Measurements from ENCODE around the gene PHKB.

DNA sequence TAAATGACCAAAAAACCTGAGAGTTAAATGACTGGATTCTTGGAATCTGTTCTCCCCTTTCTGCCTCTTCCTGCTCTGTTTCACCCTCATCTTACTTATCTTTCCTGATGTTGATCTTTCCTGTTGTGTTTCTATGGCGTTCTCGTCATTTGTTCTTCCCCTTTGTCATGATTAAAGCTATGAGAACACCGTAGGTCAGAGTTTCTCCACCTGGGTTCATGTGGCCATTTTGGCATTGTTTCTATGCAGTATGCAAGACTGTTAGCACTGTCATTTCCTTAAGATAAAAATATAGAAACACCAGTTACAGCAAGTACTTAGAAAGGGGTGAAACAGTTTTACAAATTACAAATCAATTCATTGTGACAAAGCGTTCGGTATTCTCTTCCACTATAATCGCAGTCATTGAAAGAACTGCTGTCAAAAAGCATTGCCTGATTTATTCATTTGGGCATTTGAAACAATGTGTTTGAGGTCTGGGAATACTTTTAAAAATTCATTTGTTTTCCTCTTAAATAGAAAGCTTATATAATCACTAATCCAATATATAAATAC, 166.0 kb downstream of the PHKB start:
- TF ChIP-seq GATA2 (IDR thresholded peaks at IDR 0.05; ENCODE audit: insufficient read depth, insufficient read length, low read depth, low read length) (no peak), POLR2AphosphoS5 (IDR thresholded peaks at IDR 0.05; ENCODE audit: insufficient read depth, low read depth, low read length) (no peak), CTCF (IDR thresholded peaks at IDR 0.05; ENCODE audit: extremely low read depth in 1 of 2, insufficient read depth in 1 of 2, low read depth in 1 of 2, low read length in 2 of 2) (no peak)

Data from endothelial cell of umbilical vein (primary cell).